Measurements from ENCODE around the gene LGALS3BP.

DNA sequence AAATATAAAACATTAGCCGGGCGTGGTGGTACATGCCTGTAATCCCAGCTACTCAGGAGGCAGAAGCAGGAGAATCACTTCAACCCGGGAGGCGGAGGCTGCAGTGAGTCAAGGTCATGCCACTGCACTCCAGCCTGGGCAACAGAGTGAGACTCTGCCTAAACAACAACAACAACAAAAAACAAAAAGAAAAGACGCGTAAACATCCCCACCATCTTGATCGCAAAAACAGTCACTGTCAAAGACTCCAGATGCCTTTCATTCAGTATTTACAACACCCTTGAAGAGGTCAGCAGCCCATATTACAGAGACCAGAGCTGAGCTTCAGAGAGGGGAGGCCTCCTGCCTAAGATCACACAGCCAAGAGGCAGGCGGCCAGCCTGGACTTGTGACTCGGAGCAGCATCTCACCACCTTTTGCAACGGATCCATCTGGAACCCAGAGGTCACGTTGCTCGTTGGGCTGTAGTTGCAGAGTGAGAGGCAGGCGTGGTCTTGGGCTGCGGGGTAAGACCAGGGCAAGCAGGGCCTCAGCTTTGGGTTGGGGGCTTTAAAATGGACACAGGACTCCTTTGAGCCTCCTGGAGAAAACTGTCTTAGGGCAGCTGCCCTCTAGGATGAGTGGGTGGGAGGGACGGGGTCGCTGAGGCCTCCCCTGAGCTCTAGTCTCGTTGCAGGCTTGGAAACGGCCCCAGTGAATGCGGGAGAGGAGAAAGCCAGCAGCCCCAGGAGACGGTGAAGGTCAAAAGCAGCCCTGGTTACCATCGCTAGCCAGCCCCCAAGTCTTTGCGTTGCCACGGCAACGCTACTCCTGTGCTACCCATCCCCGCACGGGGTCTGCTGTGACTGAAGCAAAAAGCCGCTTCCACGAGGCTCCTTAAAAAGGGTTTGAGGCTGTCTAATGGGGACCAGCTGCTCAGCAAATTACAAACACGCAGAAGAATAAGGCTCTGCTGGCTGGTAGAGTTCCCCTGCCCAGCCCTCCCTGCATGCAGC lies 26.1 kb downstream of the LGALS3BP start:
- TF ChIP-seq ATF7-NPFF (CRISPR knock-in tag; IDR thresholded peaks at IDR 0.05; ENCODE audit: low read depth), result no peak
- no peak for TF ChIP-seq MIER3 (CRISPR knock-in tag; IDR thresholded peaks at IDR 0.05; ENCODE audit: borderline replicate concordance)
- no peak for TF ChIP-seq TAF1 (CRISPR knock-in tag; IDR thresholded peaks at IDR 0.05)
- no peak for TF ChIP-seq BRD4 (CRISPR knock-in tag; IDR thresholded peaks at IDR 0.05)
- no peak for TF ChIP-seq NR3C1 (CRISPR knock-in tag; IDR thresholded peaks at IDR 0.05)
- no peak for TF ChIP-seq SIN3A (IDR thresholded peaks at IDR 0.05; ENCODE audit: borderline replicate concordance, low read depth, low read length)
- TF ChIP-seq, protein P1, sequence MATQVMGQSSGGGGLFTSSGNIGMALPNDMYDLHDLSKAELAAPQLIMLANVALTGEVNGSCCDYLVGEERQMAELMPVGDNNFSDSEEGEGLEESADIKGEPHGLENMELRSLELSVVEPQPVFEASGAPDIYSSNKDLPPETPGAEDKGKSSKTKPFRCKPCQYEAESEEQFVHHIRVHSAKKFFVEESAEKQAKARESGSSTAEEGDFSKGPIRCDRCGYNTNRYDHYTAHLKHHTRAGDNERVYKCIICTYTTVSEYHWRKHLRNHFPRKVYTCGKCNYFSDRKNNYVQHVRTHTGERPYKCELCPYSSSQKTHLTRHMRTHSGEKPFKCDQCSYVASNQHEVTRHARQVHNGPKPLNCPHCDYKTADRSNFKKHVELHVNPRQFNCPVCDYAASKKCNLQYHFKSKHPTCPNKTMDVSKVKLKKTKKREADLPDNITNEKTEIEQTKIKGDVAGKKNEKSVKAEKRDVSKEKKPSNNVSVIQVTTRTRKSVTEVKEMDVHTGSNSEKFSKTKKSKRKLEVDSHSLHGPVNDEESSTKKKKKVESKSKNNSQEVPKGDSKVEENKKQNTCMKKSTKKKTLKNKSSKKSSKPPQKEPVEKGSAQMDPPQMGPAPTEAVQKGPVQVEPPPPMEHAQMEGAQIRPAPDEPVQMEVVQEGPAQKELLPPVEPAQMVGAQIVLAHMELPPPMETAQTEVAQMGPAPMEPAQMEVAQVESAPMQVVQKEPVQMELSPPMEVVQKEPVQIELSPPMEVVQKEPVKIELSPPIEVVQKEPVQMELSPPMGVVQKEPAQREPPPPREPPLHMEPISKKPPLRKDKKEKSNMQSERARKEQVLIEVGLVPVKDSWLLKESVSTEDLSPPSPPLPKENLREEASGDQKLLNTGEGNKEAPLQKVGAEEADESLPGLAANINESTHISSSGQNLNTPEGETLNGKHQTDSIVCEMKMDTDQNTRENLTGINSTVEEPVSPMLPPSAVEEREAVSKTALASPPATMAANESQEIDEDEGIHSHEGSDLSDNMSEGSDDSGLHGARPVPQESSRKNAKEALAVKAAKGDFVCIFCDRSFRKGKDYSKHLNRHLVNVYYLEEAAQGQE (IDR thresholded peaks at IDR 0.05; ENCODE audit: borderline replicate concordance in 1 of 2, low read depth in 1 of 2, low read length in 2 of 2), result no peak
- TF ChIP-seq ZNF232 (CRISPR knock-in tag; IDR thresholded peaks at IDR 0.05; ENCODE audit: borderline replicate concordance), result no peak
- no peak for TF ChIP-seq MXI1 (IDR thresholded peaks at IDR 0.05; ENCODE audit: borderline replicate concordance, low read depth, low read length)
- TF ChIP-seq, protein P2, sequence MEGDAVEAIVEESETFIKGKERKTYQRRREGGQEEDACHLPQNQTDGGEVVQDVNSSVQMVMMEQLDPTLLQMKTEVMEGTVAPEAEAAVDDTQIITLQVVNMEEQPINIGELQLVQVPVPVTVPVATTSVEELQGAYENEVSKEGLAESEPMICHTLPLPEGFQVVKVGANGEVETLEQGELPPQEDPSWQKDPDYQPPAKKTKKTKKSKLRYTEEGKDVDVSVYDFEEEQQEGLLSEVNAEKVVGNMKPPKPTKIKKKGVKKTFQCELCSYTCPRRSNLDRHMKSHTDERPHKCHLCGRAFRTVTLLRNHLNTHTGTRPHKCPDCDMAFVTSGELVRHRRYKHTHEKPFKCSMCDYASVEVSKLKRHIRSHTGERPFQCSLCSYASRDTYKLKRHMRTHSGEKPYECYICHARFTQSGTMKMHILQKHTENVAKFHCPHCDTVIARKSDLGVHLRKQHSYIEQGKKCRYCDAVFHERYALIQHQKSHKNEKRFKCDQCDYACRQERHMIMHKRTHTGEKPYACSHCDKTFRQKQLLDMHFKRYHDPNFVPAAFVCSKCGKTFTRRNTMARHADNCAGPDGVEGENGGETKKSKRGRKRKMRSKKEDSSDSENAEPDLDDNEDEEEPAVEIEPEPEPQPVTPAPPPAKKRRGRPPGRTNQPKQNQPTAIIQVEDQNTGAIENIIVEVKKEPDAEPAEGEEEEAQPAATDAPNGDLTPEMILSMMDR (CRISPR knock-in tag; IDR thresholded peaks at IDR 0.05), result no peak
- TF ChIP-seq, protein P3, sequence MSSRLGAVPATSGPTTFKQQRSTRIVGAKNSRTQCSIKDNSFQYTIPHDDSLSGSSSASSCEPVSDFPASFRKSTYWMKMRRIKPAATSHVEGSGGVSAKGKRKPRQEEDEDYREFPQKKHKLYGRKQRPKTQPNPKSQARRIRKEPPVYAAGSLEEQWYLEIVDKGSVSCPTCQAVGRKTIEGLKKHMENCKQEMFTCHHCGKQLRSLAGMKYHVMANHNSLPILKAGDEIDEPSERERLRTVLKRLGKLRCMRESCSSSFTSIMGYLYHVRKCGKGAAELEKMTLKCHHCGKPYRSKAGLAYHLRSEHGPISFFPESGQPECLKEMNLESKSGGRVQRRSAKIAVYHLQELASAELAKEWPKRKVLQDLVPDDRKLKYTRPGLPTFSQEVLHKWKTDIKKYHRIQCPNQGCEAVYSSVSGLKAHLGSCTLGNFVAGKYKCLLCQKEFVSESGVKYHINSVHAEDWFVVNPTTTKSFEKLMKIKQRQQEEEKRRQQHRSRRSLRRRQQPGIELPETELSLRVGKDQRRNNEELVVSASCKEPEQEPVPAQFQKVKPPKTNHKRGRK (CRISPR knock-in tag; IDR thresholded peaks at IDR 0.05), result no peak

Measured in HepG2 (cell line).